HUES48 (cell line): ENCODE data around the gene DCDC2C.

Experiments
- H3K27ac ChIP-seq: one replicate; pipeline ENCODE4 v1.7.0; 2013; ENCODE audit warnings: low read depth, low read length, inconsistent platforms
- H3K27me3 ChIP-seq: 2 replicates; pipeline ENCODE4 v1.6.1; 2013; ENCODE audit warnings: mild to moderate bottlenecking, low read length; ENCODE audit not compliant: control insufficient read depth, insufficient read depth
- H3K36me3 ChIP-seq: 2 replicates; pipeline ENCODE4 v1.6.1; 2013; ENCODE audit warnings: low read length; ENCODE audit not compliant: control insufficient read depth, insufficient read depth
- H3K4me1 ChIP-seq: 2 replicates; pipeline ENCODE4 v1.6.1; 2013; ENCODE audit warnings: mild to moderate bottlenecking, low read length; ENCODE audit not compliant: control insufficient read depth, insufficient read depth
- H3K4me3 ChIP-seq: 2 replicates; pipeline ENCODE4 v1.5.1; 2013; ENCODE audit warnings: mild to moderate bottlenecking, low read depth, low read length
- H3K9ac ChIP-seq: 2 replicates; pipeline ENCODE4 v1.6.1; 2013; ENCODE audit warnings: mild to moderate bottlenecking, low read depth, low read length, moderate library complexity
- H3K9me3 ChIP-seq: 2 replicates; pipeline ENCODE4 v1.6.1; 2013; ENCODE audit warnings: low read length; ENCODE audit not compliant: control insufficient read depth, insufficient read depth

The DCDC2C gene

GRCh38 chr2:3662239-3662638 lies 41.1 kb upstream of the DCDC2C start:
- H3K4me3 ChIP-seq, result no peak overlapping the region
- H3K27ac ChIP-seq, result peak overlapping the region; percentile 39
- no peaks in the 10 kb centered on the region for H3K9me3 ChIP-seq
- peaks cover 12% of the 10 kb centered on the region for H3K4me1 ChIP-seq
- H3K36me3 ChIP-seq, result no peaks in the 10 kb centered on the region
- H3K9ac ChIP-seq, result no peak overlapping the region
- no peaks in the 10 kb centered on the region for H3K27me3 ChIP-seq

- H3K4me1 ChIP-seq, result peaks cover 6% of the 10 kb centered on the region
- no peak overlapping the region for H3K4me3 ChIP-seq
- H3K27me3 ChIP-seq, result no peaks in the 10 kb centered on the region
- H3K27ac ChIP-seq, result no peak overlapping the region
- no peaks in the 10 kb centered on the region for H3K9me3 ChIP-seq
- H3K9ac ChIP-seq, result no peak overlapping the region
- no peaks in the 10 kb centered on the region for H3K36me3 ChIP-seq
These were observed 39.3 kb upstream of the DCDC2C start for GRCh38 chr2:3664118-3664517.

GRCh38 chr2:3664925-3665324 lies 38.5 kb upstream of the DCDC2C start:
- Histone ChIP-seq H3K36me3 (no peaks in the 10 kb centered on the region), H3K4me1 (peaks cover 4% of the 10 kb centered on the region), H3K4me3 (no peak overlapping the region), H3K9ac (no peak overlapping the region), H3K9me3 (no peaks in the 10 kb centered on the region), H3K27me3 (no peaks in the 10 kb centered on the region), H3K27ac (no peak overlapping the region)

- H3K9me3 ChIP-seq, result no peaks in the 10 kb centered on the region
- no peaks in the 10 kb centered on the region for H3K36me3 ChIP-seq
- peaks cover 4% of the 10 kb centered on the region for H3K4me1 ChIP-seq
- H3K4me3 ChIP-seq, result no peak overlapping the region
- H3K9ac ChIP-seq, result no peak overlapping the region
- no peak overlapping the region for H3K27ac ChIP-seq
- H3K27me3 ChIP-seq, result no peaks in the 10 kb centered on the region
These were observed 37.3 kb upstream of the DCDC2C start for GRCh38 chr2:3665886-3666612.

GRCh38 chr2:3666613-3666975 lies 36.8 kb upstream of the DCDC2C start:
- Histone ChIP-seq H3K27me3 (no peaks in the 10 kb centered on the region), H3K9ac (no peak overlapping the region), H3K4me3 (no peak overlapping the region), H3K27ac (no peak overlapping the region), H3K36me3 (no peaks in the 10 kb centered on the region), H3K4me1 (peaks cover 4% of the 10 kb centered on the region), H3K9me3 (no peaks in the 10 kb centered on the region)

GRCh38 chr2:3667151-3667631 lies 36.2 kb upstream of the DCDC2C start:
- no peak overlapping the region for H3K4me3 ChIP-seq
- H3K36me3 ChIP-seq, result no peaks in the 10 kb centered on the region
- no peaks in the 10 kb centered on the region for H3K4me1 ChIP-seq
- no peaks in the 10 kb centered on the region for H3K27me3 ChIP-seq
- no peaks in the 10 kb centered on the region for H3K9me3 ChIP-seq
- H3K27ac ChIP-seq, result no peak overlapping the region
- H3K9ac ChIP-seq, result no peak overlapping the region

- no peaks in the 10 kb centered on the region for H3K9me3 ChIP-seq
- no peaks in the 10 kb centered on the region for H3K4me1 ChIP-seq
- H3K4me3 ChIP-seq, result no peak overlapping the region
- no peaks in the 10 kb centered on the region for H3K36me3 ChIP-seq
- H3K9ac ChIP-seq, result no peak overlapping the region
- no peak overlapping the region for H3K27ac ChIP-seq
- no peaks in the 10 kb centered on the region for H3K27me3 ChIP-seq
These were observed 33.7 kb upstream of the DCDC2C start for GRCh38 chr2:3669656-3670055.

GRCh38 chr2:3670376-3670775 lies 33.0 kb upstream of the DCDC2C start:
- H3K4me1 ChIP-seq, result no peaks in the 10 kb centered on the region
- H3K4me3 ChIP-seq, result no peak overlapping the region
- no peak overlapping the region for H3K27ac ChIP-seq
- no peaks in the 10 kb centered on the region for H3K27me3 ChIP-seq
- H3K9ac ChIP-seq, result no peak overlapping the region
- H3K36me3 ChIP-seq, result no peaks in the 10 kb centered on the region
- no peaks in the 10 kb centered on the region for H3K9me3 ChIP-seq

- Histone ChIP-seq H3K27ac (no peak overlapping the region), H3K9me3 (no peaks in the 10 kb centered on the region), H3K9ac (no peak overlapping the region), H3K4me1 (no peaks in the 10 kb centered on the region), H3K27me3 (no peaks in the 10 kb centered on the region), H3K36me3 (no peaks in the 10 kb centered on the region), H3K4me3 (no peak overlapping the region)
These were observed 32.4 kb upstream of the DCDC2C start for GRCh38 chr2:3670941-3671340.

- Histone ChIP-seq H3K27me3 (no peaks in the 10 kb centered on the region), H3K4me1 (no peaks in the 10 kb centered on the region), H3K9ac (no peak overlapping the region), H3K9me3 (no peaks in the 10 kb centered on the region), H3K27ac (no peak overlapping the region), H3K36me3 (no peaks in the 10 kb centered on the region), H3K4me3 (no peak overlapping the region)
These were observed 30.3 kb upstream of the DCDC2C start for GRCh38 chr2:3672861-3673678.
